Hematopoietic multipotent progenitor cell treated with erythropoietin and hydrocortisone succinate and interleukin-3 and kit ligand, for 17 days (in vitro differentiated cells): ENCODE data around the gene FAM20C.

ENCODE experiments used
- DNase-seq: peaks from one replicate; pipeline ENCODE4 v3.0.0-alpha.2; 2015; ENCODE audit warnings: low spot score

The FAM20C gene

GRCh38 chr7:273327-273726, 81.0 kb downstream of the FAM20C start:
- DNase-seq = no peak

- no peak for DNase-seq
Measured at GRCh38 chr7:274266-274665, 81.9 kb downstream of the FAM20C start.

- DNase-seq = no peak
Measured at GRCh38 chr7:276230-276835, 84.0 kb downstream of the FAM20C start.

GRCh38 chr7:277228-277627, 84.9 kb downstream of the FAM20C start:
- DNase-seq = no peak

GRCh38 chr7:278081-278480, 85.7 kb downstream of the FAM20C start:
- DNase-seq = no peak

GRCh38 chr7:279821-280220, 87.5 kb downstream of the FAM20C start:
- no peak for DNase-seq

- no peak for DNase-seq
Measured at GRCh38 chr7:280461-280860, 88.1 kb downstream of the FAM20C start.

- no peak for DNase-seq
Measured at GRCh38 chr7:281637-282036, 89.3 kb downstream of the FAM20C start.

- no peak for DNase-seq
Measured at GRCh38 chr7:282621-283020, 90.2 kb downstream of the FAM20C start.

GRCh38 chr7:284762-285722, 92.7 kb downstream of the FAM20C start:
- no peak for DNase-seq

- no peak for DNase-seq
Measured at GRCh38 chr7:285731-286130, 93.4 kb downstream of the FAM20C start.

GRCh38 chr7:286266-286665, 93.9 kb downstream of the FAM20C start:
- no peak for DNase-seq

- DNase-seq = no peak
Measured at GRCh38 chr7:288671-289101, 96.3 kb downstream of the FAM20C start.

- no peak for DNase-seq
Measured at GRCh38 chr7:289209-289755, 96.9 kb downstream of the FAM20C start.

GRCh38 chr7:289756-290553, 97.6 kb downstream of the FAM20C start, which contains the start of gene FOXL3:
Gene FOXL3 (plus strand): TSS chr7:290170. CDS start chr7:290170, 0 bp downstream.
- DNase-seq = no peak

- DNase-seq = no peak
Measured at GRCh38 chr7:290554-291372, 98.4 kb downstream of the FAM20C start.

GRCh38 chr7:291373-292092, 99.2 kb downstream of the FAM20C start:
- no peak for DNase-seq

GRCh38 chr7:292226-292625, 99.9 kb downstream of the FAM20C start:
- no peak for DNase-seq

- no peak for DNase-seq
Measured at GRCh38 chr7:292826-293225, 100.5 kb downstream of the FAM20C start.

GRCh38 chr7:293681-294439, 101.5 kb downstream of the FAM20C start:
- no peak for DNase-seq
